Stimulated activated CD4-positive, alpha-beta T cell treated with anti-CD3 and anti-CD28 coated beads, Interleukin-4, amount 100 ng/mL, for 1 hour (primary cell): ENCODE data around the gene NOC4L.
"Not testable (repeated sequence)": the region's sequence is repeated elsewhere in the genome, so short reads cannot be mapped to it uniquely, and the experiment has no call there.

Experiments used
- DNase-seq: peaks from one replicate; pipeline ENCODE4 v3.0.0-alpha.2; 2020

NOC4L gene

DNA sequence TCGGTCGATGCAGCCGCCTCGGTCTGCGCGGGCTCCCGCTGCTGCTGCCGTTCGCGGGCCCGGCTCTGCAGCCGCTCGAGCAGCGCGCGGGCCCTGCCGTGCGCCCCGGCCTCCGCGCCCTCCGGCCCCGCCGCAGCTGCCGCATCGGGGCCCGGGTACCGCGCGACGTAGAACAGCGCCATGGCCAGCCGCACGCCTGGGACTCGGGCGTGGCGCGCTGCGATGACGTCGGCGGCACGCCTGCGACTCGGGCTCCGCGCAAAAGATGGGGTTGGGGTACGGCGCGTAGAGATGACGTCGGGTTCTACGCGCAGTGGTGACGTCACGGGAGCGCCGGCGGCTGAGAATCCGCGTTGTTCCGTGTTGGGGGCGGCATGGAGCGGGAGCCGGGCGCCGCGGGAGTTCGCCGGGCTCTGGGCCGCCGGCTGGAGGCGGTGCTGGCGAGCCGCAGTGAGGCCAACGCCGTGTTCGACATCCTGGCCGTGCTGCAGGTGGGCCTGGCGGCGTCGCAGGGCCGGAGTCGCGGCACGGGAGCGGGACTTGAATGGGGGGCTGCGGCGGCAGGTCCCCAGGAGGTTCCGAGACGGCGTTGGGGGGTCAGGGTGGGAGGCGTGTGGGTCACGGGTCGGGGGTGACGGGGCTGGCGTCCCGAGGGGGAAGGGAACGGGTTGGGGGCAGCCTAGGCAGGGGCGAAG is at the start of gene NOC4L, which contains the start of gene DDX51:
Gene NOC4L, plus strand, starts transcription at position 343 of the 695 bp plus-strand sequence. Its CDS starts 32 bp downstream, at position 375.
Gene DDX51, minus strand, starts transcription at position 205 of the 695 bp plus-strand sequence. Its CDS starts 23 bp downstream, at position 182.
- peak; percentile 96 for DNase-seq

DNA sequence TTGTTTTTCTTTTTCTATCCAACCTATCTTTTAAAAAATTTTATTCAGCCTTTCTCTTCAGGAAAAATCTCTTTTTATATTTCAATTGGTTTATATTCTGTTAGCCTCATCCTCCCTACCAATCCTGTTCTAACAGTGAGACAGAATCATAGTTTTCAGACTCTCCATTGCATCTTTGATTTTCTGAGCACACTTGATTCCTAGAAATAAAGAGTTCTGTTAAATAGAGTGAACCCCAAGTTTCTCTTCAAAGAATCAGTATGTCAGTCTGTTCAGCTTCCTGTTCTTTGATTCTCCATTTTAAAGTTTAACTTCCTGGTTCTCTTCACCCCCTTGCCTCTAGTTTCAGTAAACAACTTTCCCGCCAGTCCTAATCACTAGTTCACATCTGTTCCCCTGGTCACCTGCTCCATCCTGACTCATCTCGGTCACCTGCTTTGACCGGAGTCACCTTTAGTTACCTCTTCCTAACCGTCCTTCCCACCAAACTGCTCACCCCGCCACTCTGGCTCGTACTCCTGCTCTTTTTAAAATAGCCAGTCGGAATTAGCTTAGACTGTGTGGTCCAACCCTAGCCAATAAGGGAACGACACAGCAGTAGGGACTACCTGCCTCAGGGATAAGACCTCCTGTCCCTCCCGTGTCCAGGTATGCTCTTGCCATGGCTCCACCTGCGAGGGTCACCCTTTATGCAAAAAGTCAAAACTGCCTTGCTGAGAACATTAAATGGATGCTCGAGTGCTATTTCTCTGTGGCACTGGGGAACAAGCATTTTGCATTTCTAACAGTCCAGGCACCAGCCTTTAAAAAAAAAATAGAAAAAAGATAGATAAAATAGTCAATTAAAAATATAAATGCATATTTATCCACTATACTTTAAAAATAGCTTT is 48.5 kb upstream of the NOC4L start:
- DNase-seq, result no peak

DNA sequence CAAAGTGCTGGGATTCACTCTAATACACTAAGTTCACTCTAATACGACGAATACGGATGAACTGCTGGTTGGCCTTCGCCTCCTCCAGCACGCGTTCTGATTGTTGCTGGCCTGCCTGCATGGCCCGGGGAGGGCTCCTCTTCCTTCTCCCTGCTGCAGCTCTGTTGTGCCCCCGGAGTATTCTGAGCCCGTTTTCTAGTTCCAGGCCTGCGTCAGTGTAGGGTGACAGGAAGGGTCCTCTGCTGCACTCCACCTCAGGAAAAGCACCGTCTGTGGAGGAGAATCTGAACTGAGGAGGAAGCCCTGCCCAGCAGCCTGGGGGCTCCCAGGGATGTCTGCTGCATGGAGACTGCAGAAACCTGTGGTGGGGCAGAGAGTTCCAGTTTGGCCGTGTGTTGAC is 44.5 kb upstream of the NOC4L start:
- no peak for DNase-seq

DNA sequence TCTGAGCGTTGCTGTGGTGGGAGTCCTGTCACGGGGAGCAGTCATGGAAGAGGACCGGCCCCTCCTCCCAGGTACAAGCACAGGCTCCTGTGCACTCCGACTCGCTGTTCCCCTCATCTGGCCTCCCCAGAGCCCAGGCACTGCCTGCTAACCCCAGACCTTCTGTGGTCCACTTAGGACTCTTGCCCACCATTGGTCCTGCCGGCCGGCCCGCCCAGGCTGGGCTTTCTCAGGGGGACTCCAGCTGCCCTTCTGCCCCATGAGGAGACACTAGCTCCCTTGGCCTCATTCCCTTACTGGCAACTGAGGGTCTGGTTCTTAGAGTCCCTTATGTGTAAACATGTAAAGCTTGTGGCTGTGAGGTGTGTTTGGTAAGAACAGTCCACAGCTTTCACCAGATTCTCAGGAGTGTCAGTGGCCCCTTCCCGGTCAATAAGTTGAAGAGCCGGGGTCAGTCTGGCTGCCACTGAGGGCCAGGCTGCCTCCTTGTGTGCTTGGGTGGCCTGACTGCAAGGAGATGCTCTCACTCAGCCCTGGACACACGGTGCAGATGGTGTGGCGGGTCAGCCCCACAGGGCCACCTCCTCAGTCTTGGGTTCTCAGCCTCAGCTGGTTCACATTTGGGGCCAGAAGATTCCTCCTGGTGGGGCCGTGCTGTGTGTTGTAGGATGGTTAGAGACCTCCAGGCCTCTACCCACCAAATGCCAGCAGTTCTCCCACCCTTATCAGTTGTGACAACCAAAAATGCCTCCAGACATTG is 43.8 kb upstream of the NOC4L start:
- DNase-seq, result no peak

DNA sequence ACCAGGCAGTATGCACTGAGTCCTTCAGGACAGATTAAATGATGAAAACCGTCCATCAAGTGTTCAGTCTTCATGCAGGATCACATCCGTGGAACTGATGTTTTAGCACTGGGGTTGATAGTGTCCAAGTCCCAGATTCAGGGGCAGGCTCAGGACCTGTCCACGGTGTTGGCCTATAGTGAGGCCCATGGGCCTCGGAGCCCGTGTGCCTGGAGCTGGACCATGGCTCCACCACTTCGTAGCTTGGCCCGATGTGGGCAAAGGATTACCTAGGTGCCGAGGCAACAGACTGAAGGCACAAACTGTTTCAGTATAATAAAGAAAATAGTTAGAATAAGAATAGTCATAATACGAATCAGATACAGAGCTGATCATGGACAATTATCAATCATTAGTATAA is 42.0 kb upstream of the NOC4L start:
- no peak for DNase-seq

DNA sequence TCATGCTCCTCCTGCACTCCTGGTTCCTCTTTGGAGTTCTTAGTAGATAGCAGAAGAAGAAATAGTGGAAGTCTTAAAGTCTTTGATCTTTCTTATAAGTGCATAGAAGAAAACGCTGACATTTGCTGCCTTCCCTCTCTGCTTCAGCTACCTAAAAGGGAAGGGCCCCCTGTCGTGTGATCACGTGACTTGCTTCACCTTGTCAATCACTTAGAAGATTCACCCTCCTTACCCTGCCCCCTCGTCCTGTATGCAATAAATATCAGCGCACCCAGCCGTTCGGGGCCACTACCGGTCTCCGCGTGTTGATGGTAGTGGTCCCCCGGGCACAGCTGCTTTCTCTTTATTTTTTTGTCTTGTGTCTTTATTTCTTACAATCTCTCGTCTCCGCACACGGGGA is 41.2 kb upstream of the NOC4L start:
- DNase-seq, result not testable (repeated sequence)

DNA sequence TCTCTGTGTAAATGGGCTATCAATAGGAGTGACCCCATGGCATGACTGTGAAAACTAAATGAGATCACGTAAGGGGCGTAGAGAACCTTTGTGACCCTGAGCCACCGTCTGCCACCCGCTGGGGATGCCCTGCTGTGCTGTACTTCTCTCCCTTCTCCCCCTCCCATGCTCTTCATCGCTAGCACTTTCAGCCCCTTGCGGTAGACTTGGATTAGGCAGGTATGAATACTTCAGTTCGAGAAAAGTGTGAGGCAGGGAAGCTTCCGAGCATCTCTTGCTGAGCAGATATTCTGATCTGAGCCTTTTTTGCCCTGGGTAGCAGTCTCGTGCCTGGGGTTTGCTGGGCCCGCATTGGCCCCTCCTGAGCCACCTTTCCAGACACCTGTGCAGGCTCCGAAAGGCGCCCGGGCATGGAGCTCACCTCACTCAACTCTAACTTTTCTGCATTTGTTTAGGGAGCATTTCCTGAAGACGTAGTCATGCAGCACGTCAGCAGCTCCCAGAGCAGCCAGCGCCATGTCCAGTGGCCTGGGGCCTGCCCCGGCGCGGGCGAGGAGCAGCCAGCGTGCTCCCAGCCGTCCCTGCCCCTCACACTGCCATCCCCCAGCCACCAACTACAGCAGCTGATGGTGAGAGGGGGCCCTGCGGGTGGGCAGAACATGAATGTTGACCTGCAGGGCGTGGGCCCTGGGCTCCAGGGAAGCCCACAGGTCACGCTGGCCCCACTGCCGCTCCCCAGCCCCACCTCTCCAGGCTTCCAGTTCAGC is 40.5 kb upstream of the NOC4L start:
- no peak for DNase-seq

DNA sequence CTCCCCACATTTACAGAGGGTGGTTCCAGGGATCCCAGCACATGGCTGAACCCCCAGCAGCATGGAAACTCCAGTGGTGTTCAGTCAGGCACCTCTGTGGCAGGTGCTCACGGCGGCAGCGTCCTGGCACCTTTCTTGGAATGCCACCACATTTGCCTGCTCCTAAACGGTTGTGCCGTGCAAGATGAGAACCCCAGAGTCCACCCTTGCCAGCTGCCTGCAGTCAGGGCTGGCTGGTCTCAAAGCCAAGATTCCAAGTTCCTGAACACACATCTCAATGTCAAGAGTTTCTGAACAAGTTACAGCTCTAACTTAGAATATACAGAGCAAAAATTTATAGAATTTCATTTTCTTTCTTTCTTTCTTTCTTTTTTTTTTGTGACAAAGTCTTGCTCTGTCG is 38.8 kb upstream of the NOC4L start:
- no peak for DNase-seq

DNA sequence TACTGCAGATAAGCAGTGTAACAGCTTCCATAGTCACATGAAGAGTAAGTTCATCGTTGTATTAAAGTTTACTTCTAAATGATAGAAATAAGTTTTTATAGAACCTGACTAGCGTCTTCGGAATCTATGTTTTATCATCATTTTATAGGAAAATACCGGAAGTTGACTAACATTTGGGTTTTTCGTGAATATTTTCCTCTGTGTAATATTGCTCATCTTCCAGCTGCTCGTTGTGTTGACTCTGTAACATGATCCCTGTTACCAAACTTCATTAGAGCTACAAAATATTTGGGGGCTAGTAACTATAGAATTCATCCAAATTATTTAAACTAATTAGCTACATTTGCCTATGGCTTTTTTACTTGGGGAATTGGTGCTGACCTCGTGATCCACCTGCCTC is 37.3 kb upstream of the NOC4L start:
- DNase-seq, result no peak

DNA sequence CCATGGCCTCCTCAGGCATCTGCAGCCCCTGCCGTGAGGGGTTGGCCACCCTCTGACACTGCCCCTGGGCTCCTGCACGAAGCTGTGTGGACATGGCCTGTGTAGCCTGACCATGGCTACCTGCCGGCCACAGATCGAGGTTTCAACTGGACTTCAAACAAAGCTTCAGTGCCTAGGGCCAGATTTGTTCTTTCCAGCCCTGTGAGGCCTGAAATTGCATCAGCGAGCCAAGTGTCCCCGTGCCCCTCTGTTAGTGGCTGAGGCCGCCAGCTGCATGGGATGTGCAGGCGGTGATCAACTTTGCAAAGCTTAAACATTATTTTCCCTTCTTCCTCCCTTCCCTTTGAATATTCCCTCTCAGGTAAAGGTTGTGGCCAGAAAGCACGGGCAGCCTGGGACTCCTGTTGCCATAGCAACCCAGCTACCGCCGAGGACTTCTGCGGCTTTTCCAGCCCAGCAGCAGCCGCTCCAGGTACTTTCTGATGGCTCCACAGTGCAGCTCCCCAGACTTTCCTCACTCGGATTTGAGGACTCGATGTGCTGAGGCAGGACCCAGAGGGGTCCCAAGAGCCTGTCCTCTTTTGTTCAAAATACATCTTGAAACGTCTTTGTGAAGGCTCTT is 35.9 kb upstream of the NOC4L start:
- DNase-seq, result no peak

DNA sequence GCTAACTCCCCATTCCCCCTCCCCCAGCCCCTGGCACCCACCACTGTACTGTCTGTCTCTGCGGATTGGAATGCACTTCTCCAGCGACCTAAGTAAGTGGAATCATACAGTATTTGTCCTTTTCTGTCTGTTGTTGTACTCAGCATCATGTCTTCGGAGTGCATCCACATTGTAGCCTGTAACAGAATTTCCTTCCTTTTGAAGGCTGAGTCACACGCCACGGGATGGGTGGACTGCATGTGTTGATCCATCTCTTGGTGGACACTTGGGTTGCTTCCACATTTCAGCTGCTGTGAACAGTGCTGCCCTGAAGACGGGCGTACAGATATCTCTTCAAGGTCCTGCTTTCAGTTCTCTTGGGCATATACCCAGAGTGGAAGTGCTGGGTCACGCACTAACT is 34.5 kb upstream of the NOC4L start:
- DNase-seq, result no peak

DNA sequence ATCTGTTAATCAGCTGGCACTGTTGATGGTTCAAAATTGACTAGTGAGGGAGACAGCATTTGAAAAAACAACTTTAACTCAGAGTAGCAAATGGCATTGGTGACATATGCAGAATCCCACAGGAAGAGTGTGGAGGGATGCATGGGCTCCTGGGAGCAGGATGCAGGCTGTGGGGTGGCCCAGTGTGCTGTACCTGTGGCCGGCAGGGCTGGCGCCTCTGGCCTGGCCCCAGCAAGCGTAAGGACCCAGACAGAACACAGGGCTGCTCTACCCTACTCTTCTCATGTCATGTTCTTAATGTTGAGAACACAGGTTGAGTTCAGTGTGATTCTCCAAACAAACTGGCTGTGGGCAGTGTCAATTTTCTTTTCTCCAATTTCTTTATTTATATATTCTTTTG is 33.6 kb upstream of the NOC4L start:
- DNase-seq, result no peak

DNA sequence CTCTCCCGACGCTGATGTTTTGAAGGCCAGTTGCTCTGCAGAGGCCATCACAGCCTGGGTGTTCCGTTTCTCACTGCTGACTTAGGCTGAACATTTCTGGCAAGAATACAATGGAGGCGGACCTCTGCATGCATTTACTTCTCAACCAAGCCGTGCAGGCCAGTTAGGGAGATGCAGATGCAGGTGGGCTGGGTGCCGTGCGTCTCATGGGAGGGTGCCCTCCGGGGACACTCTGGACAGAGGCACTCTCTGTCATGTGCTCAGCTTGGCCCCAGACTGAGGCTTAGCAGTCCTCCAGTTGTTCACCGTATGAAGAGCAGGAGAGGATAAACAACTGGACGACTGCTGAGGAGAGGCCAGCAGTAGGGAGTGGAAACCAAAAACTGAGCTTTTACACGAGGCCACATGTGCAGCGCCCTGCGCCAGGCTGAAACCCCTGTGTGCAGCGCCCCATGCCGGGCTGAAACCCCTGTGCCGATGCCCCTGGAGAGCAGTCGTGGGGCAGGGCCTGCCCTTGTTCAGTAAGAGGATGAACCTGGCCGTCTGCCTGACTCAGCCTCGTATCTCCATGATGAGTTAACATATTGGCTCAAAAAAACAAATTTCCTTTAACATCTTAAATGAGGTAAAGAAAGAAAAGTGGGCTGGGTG is 32.5 kb upstream of the NOC4L start:
- no peak for DNase-seq

DNA sequence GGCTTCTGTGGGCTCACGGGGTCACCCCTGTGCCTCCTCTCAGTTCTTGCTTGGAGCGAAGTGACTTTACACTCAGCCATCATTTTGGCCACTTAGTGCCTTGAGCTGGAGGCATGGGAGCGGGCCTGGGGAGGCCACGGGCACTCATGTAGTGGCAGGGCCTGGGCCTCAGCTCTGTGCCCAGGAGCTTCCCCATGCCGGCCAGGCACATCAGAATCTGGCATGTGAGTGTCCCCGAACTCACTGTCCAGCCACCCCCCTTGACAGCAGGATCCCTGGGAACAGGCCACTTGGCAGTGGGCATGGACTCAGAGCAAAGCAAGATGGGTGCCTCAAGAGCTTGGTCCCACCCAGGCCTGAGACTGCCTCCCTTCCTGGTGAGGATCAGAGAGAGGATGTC is 29.6 kb upstream of the NOC4L start:
- DNase-seq, result no peak

DNA sequence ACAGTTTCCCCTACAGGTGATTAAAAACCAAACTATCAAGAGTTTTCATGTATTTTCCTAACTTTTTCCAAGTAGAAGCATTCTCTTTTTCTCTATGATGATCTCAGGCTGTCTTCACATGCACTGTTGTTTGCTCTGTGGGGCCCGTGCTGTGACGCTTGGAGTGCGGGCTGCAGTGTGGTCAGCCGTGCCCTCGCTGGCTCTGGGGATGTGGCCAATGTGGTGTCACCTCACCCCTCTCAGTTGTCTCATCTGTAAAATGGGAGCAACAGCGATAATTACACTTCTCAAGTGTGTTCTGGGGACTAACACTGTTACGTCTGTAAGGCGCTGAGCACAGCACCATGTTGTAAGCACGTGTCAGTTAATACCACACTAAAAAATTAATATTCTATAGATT is 28.8 kb upstream of the NOC4L start:
- no peak for DNase-seq

DNA sequence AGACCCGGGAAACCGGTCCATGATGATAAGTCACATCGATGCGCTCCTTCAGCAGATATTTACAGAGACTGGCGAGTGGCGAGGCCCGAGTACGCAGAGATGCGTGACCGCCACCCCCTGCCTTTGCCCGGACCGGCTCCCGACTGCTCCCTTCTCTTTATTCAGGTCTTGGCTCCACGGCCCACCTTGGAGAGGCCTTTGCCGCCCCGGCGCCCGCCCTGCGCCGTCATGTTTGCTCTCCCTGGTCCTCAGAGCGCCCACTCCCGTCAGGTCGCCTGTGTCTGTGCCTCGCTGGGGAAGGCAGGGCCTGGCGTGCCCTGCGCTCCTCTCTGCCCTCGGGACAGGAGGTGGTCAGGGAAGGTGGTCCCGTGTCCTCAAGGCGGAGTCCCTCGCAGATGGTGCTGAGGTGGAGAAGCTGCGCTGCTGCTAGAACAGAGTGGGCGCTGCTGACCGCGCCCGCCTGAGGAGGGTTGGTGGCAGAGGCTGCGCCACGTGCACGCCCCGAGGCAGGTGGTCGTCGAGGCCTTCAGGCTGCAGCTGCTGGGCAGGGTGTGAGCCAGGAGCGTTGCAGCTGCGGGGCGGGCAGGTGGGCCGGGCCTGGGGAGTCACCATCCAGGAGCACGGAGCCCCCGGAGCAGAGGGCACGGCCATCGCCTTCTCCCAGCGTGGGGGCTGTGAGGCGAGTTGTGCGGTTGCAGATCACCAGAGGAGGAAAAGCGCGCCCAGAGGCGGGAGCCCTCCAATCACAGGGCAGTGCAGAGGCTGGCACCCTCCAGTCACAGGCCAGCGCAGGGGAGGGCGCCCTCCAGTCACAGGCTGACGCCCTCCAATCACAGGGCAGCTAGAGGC is 27.3 kb upstream of the NOC4L start:
- DNase-seq, result no peak

DNA sequence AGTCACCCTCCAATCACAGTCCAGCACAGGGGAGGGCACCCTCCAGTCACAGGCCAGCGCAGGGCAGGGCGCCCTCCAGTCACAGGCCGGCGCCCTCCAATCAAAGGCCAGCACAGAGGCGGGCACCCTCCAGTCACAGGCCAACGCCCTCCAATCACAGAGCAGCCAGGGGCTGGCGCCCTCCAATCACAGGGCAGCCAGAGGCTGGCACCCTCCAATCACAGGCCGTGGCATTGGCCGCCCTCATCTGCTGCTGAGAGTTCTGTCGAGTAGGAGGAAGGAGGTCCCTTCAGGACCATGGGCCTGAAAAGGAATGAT is 26.7 kb upstream of the NOC4L start:
- DNase-seq, result no peak

DNA sequence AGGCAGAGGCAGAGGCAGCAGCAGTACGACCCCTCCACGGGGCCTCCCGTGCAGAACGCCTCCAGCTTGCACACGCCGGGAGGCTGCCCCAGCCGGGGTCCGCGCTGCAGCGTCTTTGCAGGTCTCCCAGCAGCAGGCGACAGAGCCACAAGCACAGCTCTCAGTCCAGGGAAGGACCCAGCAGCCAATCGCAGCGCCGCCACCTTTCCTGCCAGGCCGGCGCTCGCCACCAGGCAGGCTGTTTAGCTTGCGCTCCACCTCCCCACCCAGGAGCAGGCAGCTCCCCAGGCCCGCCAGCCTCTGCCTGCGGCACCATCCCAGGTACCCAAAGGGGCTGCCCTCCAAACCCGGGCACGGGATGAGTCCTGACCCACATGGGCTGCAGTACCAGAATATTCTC is 25.4 kb upstream of the NOC4L start:
- no peak for DNase-seq

DNA sequence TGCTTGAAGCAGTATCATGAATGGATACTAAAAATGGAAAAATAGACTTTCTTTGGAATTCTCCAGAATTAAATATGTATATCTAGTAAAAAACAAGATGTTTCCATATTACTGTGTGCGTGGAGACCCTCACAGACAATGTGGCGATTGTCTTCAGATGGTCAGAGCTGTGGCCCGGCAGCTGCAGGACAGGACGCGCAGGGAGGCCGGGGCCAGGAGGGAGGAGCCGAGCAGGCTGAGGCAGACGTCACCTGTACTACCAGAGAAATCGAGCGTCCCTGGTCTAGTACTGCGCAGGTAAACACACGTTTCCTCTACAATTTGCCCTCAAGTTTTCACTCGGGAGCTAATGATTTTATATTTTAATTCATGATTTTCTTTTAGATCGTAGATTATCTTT is 23.0 kb upstream of the NOC4L start:
- DNase-seq, result no peak

DNA sequence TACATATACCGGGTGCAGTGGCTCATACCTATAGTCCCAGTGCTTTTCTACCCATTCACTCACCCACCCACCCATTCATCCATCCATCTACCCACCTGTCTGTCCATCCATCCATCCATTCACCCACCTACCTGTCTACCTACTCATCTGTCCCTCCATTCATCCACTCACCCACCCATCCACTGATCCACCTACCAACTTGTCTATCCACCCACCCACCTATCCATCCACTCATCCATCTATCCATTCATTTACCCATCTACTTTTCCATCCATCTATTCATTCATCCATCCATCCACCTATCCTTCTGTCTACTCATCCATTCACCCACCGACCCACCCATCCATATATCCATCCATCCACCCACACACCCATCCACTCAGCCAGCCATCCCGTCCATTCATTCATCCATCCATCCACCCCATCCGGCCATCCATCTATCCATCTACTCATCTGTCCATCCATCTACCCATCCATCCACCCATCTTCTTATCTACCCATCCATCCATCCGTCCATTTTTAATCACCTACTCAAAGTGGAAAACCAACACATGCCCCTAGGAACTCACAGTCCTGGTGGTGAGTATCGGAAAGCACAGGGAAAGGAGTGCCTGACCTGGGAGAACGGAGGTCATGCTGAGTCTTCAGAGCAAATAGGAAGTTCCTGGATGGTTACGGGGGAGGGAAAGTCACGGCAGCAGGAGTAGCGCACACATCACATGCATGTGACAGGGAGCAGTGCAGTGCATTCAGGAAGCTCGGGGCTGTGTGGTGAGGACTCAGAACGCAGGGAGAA is 20.1 kb upstream of the NOC4L start:
- DNase-seq, result no peak
